Activated T-cell treated with anti-CD3 and anti-CD28 coated beads for 1 hour (primary cell): Measurements from ENCODE around the gene SLC6A18.

ENCODE experiments used
- DNase-seq: peaks from one replicate; pipeline ENCODE4 v3.0.0-alpha.2; 2020; ENCODE audit warnings: low read depth

The SLC6A18 gene

DNA sequence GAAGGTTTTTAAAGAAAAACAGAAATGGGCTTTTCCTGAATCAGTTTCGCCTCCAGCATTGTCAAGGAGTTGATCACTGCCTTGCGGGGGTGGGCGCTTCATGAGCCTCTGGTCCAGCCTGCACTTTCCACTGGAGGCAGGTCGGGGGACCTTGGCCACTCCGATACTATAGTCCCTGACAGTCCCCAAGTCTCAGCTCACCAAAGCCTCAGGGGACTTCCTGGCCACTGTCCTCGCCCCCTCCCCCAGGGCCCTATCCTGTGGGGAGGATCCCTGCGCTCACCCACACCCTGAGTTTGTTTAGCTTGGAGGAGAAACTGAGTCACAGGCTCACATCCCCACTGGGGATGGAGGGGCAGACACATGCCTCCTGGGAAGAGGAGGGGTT, 22.4 kb upstream of the SLC6A18 start:
- no peak for DNase-seq

DNA sequence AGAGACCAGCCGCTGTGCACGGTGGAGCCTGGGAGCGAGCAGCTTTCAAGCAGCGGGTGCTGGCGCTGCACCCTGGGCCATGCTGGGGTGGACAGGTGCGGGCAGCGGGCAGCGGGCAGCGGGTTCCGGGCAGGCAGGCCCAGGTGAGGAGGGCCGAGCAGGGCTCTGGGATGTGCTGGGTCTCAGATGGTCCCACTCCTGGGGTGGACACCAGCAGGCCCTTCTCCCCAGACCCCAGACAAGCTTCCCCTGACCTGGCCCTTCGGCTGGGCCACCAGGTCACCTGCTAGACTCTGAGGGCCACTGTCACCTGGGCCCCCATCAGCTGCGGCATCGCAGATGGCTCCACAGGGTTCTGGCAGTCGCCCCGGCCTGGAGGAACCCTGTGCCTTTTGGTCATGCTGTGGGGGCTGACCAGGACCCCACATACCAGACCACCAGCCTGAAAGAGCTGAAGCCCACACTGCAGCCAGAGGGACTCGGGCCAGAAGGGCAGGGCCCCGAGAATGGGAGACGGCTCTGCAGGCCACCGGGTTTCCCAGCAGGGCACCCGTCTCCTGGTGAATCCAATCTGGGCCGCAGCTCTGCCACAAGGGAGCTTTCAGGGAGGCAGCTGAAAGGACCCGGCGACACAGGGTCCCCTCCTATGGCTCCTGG, 21.7 kb upstream of the SLC6A18 start:
- DNase-seq: no peak

DNA sequence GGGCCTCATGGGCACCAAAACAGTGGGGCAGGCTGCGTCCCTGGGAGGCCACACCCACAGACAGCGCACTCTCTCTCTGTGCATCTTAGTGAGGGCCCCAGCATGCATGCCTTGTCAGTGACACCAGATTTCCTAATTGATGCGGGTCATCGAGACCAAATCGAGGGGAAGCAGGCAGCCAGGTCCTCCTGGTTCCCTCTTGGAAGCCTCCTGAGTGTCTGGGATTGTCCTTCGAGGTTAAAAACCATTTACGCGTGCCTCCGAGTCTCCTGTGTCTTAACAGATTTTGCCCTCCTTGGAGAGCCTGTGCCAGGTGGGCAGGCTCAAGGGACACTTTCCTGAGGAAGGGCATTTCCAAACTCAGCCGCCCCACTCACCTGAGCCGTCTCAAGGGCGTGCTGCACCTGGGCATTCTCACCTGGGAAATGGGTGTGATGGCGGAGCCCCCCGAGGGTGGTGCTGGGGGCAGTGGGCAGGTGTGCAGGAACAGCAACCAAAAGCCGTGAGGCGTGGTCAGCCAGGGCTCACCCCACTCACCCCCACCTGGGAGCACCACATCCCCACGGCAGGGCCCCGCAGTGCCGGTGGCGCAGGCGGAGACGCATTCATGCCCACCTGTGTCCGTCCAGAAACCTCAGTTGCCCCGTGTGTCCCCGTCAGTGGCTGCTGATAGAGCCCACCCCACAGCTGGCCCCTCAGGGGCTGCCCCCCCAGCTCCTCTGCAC, 21.1 kb upstream of the SLC6A18 start:
- DNase-seq: no peak

DNA sequence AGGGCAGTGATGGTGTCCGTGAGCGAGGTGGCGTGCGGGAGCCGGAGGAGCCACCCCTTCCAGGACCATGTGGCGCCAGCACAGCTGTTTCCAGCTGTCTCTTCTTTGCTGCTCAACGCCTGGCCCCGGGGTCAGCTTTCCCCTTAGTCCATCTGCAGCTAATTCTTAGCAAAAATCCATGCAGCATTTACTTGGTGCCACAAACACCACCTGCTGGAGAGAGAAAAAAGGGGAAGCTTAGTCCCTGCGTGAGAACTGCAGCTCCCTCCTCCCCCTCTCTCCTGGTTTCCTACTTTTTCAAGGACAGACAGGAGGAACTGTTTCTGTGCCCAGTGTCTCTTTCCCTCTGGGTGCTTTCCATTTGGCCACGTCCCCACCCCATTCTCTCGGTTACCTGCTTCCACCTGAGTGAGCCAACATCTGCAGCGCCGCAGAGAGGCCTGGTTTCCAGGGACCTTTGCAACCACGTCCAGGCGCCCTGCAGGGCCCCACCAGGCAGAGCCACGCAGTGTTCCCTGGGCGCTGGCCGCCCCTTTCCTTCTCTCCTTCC, 20.4 kb upstream of the SLC6A18 start:
- DNase-seq: no peak

DNA sequence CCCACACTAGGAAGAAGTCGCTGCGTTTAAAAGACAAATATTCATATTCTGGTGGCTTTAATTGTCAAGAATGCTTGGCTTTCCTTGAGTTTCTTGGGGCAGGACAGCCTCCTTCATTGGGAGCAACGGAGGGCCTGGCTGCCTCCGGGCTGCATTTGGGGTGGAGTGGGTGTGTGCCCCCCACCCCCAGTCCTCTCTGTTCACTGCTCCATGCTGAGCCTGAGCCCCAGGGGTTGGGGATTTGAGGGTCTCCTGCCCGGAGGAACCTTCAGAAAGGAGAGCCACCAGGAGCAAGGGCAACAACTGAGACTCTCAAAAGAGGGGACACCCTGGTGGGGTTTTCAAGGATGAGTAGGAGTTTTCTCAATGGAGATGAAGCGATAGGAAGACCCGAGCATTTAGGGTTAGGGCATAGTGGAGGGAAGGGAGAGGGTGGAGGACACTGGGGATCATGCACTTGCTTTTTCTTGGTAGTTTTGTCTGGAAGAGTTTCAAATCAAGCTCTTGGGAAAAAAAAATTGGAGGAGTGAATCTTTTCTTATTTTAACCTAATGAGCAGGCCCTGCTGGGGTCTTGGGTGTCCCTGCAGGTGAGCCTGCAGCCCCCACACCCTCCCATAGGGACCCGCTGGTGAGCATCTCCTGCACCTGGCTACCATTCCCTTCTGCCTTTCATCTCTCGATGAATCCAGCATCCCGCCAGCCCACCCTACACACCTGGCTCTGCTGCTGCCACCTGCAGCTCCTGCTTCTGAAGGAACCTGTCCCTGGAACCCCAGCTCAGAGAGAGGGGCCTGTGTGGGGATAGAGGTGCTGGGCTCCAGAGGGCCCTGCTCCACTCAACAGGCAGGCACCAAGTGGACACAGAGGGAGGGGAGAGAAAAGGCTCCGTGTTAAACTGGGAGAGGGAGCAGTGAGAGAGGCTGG, 19.7 kb upstream of the SLC6A18 start:
- DNase-seq: no peak

DNA sequence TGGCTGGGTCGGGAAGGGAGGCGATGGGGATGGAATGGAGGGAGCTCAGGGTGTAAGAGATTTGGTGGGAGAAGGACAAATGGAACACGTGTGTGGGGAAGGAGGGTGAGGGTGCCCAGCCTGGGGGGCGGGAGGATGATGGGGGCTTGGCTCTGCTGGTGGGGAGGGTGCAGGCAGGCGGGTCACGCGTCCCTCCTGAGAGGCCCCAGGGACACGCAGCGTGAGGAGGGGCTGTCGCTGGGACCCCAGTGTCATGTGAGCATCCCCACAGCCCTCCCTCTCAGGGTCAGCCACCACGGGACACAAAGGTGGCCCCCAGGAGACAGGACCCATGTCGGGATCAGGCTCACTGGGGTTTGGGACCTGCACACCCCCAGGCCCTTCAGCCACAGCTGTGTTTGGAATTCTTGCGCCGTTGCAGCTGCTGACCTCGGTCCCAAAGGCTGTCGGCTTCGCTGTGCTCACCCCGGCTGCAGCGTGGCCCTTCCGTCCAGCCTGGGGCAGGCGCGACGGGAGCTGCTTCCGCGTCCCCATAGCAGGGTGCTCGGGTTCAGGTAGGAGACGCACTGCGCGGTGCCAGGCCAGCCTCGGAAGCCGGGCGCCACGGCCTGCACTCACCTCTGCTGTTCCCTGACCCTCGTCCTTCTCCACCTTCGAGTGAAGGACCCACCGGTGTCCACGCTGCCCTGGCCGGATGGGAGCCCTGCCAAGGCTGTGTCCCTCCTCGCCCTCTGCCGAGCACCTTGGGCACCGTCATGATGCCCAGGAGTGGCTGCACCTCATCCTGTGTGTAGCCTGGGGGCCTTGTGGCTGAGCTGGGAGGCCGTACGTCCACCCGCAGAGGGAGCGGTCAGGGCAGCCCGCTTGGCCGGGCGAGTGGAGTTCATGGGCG, 18.4 kb upstream of the SLC6A18 start:
- no peak for DNase-seq

DNA sequence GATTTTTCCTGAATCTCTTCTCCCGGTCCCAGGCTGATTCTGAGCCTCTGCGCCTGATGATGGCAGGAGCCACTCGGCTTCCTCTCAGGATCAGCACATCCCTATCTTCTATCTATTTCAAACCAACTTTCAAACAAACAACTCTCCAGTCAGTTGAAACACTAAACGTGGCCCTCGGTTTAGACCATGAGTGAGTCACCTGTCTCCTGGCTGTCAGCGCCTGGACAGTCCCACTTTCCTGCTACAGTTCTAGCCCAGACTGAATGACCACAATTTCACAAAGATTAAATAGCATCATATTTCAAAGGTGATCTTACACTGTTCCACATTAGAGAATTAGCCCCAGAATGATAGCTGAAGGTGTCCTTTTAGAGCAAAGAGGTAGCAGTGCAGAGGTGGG, 17.6 kb upstream of the SLC6A18 start:
- DNase-seq: no peak

DNA sequence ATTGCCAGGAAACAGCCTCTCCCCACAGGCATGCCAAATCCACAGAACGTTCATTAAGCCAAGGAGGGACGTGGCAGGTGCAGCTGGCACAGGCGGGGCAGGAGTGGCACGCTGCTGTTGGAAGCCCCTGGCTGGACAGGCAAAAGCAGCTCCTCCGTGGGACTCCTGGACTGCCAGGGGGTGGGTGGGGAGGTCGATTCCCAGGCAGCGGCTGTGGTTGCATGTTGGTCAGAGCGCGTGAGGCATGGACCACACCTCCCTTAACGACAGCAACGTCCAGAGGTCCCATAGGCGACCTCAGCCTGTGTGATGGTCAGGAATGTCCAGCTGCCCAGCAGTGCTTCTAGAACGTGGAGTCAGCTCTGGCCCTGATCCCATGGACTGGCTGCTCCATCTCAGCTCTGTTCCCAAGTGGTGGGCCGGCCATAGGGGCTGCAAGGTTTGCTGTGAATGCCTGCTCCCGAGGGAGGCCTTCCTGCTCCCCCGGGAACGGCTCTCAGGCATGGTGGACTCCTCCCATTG, 16.9 kb upstream of the SLC6A18 start:
- DNase-seq: no peak

DNA sequence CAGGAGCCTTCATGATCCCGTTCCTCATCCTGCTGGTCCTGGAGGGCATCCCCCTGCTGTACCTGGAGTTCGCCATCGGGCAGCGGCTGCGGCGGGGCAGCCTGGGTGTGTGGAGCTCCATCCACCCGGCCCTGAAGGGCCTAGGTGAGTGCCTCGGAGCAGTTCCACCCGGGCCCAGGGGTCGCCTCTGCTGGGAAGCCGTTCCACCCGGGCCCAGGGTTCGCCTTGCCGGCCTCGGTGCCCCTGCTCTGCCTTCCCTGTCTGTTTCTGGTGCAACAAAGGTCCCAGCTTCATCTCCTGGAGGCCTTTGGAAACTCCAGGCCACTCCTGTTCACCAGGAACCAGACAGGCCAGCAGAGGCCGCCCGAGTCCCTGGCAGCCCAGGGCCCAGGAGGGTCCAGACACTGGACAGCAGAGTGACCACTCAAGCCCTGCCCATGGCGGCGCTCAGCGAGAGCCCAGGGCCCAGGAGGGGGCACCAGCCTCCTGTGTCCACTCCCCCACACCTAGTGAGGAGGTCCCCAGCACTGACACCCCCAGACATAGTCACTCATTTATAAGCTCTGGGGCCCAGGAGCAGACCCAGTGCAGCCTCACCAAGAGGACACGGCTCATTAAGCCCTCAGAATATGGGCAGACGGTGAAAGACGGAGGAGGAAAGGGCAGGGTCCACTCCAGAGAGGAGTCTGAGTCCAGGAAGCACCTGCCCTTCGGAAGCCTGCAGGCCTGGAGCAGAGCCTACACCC, 16.3 kb upstream of the SLC6A18 start:
- DNase-seq: no peak

DNA sequence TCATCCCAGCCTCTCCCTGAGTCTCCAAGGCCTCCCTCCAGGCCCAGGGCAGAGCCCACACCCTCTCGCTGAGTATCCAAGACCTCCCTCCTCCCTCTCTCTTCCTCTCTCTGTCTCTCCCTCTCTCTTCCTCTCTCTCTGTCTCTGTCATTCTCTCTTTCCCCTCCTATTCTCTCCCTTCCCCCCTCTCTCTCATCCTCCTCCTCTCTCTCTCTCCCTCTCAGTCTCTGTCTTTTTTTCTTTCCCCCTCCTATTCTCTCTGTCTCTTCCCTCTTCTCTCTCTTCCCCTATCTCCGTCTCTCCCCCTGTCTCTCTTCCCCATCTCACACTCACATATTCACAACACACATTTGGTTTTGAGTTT, 15.7 kb upstream of the SLC6A18 start:
- DNase-seq: no peak

DNA sequence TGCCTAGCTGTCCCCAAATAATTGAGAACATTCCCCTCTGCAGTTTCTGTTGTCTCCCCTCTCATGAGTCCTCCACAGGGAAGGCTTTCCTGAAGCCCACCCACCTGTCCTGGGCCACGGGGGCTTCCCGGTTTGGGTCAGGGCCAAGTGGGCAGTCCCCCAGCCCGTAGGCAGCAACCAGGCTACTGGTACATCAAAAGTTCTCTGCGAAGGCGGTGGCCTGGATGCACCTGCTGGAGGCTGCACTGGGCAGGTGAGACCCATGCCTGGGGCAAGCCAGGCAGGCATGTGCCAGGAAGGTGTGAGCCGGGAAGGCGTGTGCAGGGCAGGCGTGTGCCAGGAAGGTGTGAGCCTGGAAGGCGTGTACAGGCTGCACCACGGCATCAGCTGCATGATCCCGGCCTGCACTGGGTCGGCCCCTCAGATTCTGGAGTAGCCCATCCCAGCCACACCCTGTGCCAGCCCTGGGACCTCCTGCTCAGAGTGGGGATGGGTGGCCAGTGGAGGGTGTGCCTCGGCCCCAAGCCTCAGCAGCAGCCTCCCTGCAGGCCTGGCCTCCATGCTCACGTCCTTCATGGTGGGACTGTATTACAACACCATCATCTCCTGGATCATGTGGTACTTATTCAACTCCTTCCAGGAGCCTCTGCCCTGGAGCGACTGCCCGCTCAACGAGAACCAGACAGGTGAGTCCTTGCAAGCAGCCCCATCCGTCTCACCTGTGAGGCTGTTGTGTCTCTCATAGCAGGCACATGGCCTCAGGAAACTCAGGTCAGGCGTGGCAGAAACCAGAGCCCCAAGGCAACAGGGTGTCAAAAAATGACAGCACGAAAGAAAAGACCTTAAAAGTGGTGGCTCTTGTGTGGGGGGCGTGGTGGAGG, 15.0 kb upstream of the SLC6A18 start:
- DNase-seq: no peak

DNA sequence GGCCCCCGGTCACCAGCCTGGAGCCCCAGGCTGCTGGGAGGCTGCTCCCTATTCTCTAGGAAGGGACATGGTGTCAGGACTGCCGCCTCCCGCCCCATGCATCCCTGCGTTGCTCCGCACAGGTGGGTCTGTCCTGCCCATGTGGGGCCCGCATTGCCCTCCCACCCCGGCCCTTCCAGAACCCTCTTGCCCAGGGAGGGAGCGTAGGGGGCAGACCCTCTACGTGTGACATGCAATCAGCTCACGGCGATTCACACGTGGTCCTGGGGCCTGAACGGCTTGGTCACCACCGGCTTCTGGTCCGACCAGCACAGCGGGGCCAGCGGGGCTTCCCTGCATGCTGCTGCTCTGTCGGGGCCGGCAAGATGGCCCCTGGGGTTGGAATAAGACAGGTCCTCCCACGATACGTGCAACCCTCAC, 14.3 kb upstream of the SLC6A18 start:
- DNase-seq: no peak

DNA sequence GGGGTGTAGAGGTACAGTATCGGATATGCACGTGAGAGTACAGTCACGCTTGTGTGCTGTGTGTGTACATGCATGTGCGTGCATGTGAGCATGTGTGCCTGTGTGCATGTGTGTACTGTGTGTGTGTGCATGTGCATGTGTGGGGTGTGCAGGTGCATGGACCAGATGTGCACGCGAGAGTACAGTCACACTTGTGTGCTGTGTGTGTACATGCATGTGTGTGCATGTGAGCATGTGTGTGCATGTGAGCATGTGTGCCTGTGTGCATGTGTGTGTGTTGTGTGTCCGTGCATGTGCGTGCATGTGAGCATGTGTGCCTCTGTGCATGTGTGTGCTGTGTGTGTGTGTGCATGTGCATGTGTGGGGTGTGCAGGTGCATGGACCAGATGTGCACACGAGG, 13.5 kb upstream of the SLC6A18 start:
- no peak for DNase-seq

DNA sequence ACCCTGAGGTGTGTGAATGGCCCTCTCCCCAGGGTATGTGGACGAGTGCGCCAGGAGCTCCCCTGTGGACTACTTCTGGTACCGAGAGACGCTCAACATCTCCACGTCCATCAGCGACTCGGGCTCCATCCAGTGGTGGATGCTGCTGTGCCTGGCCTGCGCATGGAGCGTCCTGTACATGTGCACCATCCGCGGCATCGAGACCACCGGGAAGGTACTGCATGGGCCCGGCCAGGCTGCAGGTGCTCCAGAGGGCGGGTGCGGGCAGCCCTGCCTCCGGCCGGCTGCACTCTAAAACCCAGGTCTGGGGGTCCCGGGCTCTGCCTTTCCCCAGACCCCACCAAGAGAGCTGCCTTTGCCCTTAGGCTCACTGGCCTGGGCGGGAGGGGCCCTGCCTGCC, 12.9 kb upstream of the SLC6A18 start:
- DNase-seq: no peak

DNA sequence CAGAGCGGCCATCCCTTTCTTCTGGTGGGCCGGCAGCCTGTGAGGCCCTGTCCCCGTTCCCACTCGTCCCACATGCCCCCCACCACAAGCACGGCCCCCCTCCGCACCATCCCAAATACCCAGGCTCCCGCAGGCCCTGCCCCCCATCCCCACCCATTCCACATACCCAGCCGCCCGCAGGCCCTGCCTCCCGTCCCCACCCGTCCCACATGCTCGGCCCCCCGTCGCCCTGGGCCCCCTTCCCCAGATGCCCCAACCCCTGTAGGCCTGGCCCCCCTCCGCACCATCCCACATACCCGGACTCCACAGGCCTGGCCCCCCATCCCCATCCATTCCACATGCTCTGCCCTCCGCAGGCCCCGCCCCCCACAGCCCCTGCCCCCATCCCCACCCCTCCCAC, 12.3 kb upstream of the SLC6A18 start:
- DNase-seq: no peak

DNA sequence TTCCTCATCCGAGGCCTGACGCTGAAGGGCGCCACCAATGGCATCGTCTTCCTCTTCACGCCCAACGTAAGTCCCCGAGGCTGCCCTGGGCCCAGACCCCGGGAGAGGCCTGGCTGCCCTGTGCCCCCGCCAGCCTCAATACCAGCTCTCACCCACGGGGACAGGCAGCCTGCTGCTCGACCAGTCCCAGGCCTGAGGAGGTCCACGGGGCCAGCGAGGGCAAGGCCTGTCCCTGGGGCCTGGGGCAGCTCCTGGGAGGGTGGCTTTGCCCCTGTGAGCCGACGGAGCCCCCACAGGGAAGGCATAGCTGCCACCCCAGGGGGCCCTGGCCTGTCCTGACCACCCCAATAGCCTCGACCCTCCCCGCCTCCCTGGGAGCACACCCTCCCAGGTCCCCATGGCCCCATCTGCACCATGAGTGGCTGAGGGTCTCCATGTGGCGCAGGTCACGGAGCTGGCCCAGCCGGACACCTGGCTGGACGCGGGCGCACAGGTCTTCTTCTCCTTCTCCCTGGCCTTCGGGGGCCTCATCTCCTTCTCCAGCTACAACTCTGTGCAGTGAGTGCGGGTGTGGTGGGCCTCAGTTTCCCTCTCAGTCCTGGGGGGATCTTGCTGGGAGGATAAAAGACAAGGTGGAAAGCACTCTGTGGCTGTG, 11.5 kb upstream of the SLC6A18 start:
- DNase-seq: no peak

DNA sequence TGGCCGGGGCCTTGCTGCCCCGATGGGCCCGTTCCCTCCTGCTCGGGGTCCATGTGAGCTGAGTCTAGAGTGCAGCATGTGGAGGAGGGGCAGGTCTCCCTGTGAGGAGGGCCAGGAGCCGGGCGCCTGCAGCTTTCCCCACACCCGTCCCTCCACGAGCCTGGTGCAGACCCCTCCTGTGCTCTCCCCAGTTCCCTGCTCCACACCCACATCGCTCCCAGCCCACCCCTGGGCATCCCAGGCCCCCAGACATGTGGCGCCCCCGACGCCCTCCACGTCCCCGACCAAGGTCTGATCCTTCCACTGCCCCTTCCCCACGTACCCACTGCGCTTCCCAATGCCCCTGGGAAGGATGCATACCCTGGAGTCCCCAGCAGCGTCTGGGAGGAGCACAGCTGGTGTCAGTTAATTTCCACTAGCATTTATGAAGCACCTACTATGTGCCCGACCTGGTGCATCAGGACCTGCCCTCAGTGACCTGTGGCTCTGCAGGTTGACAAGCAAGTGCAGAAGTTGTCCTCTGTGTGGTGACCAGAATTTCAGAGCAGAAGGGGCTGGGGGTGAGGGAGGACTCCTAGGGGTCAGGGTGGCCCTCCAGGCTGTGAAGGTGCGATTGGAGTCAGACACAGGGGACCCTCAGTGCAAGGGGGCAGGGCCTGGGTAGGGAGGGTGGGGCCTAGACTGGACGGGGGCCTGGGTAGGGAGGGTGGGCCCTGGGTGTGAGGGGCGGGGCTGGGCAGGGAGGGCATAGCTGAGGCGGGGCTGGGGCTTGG, 10.8 kb upstream of the SLC6A18 start:
- DNase-seq: no peak

DNA sequence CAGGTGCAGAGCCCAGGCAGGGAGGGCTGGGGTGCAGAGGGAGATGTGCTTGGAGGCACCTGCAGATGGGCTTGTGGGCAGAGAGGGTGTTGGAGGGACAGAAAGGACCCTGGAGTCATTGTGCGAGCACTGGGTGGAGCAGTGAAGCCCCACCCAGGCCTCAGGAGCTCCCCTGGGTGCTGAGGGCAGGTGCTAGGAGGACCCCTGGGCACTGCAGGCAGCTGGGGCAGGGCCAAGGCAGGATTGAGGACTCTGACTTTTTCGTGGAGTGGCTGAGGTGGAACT, 10.3 kb upstream of the SLC6A18 start:
- DNase-seq: no peak
